ENCODE data around the gene CCK.

The CCK gene

DNA sequence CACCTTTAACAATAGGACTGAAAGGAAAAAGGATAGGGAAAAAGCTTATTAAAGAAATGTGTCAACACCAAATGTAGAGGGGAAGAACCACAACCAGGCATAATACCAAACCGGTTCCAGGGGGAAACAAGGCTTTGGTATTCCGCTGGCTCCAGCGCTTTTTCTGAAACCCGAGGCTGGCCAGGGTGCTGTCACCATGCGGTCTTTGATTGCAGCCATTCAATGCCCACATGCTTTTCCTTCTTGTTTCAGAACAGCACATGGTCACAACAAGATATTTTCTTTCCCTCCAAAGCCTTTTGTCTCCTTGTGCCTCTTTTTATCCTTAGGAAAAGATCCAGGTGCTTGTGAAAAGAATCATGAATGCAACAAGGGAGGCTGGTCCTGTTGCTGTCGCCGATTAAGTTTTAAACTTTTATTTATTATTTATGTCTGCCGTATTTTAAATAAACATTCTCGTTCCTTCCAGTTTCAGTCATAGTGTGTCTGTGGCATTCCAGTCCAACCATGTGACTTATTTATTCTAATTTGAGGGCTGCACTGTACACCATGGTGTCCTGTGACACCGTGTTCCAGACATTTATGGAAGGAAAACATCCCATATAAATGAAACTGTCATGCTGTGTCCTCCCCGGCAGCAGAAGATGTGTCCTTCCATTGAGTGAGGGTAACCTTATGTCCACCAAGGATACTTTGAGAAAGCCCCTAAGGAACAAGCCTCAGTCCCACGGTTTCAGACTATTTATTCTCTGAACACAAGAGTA, 41.1 kb downstream of the CCK start:
- DNase-seq: no peak

DNA sequence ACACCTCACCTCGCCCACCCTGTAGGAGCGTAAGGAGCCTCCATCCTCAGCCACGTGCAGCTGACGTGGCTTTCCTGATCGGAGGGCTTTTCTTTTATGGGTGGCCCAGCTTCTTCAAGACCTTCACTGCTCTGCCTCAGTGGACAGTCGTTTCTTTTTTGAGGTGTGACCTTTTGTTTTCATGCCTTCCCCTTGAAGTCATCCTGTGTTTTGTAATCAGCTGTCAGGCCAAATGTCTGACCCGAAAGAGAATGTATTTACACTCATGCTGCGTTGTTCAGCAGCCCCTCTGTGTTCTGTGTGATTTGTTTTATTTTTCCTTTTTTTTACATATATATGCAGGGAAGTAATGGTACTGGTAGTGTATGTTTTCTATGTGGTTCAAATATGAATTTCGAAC, 41.8 kb downstream of the CCK start:
- no peak for DNase-seq

DNA sequence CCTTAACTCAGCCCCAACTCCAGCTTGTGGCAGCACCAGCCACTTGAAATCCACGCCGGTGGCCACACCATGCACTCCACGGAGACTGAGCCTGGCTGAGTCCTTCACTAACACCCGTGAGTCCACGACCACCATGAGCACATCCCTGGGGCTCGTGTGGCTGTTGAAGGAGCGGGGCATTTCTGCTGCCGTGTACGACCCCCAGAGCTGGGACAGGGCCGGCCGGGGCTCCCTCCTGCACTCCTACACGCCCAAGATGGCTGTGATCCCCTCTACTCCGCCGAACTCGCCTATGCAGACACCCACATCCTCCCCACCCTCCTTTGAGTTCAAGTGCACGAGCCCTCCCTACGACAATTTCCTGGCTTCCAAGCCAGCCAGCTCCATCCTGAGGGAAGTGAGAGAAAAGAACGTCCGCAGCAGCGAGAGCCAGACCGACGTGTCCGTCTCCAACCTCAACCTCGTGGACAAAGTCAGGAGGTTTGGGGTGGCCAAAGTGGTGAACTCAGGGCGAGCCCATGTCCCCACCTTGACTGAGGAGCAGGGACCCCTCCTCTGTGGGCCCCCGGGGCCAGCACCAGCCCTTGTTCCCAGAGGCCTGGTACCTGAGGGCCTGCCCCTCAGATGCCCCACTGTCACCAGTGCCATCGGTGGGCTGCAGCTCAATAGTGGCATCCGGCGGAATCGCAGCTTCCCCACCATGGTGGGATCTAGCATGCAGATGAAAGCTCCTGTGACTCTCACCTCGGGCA, 42.9 kb downstream of the CCK start:
- DNase-seq: no peak

DNA sequence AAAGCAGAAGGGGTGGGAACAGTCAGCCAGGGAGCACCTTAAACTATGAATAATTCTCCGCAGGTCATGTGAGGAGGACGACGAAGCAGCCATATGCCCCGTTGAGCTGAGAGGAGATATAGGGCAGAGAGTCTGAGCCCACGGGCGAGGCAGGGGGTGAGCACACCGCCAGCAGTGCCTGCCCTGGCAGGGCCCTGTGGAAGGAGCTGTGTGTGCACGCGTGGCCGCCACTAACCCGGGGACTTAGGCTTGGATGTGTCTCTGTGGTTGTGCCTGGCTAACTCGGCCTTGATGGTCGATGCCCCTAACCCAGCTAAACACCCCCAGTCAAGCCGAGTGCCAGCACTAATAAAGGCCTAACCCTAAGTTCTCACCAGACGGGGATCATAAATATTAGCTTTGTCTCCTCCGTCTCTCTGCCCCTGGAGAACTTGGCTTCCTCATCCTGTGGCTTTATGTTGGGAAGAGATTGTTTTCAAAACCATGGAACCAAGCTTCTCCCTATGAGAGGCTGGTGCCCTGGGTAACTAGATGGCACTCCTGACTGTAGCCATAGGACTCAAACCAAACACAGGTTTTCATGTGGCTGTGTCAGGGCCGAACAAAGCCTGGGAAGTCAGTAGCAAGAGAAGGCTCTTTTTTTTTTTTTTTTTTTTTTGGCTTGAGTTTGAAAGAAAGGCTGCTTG, 45.4 kb downstream of the CCK start:
- no peak for DNase-seq

DNA sequence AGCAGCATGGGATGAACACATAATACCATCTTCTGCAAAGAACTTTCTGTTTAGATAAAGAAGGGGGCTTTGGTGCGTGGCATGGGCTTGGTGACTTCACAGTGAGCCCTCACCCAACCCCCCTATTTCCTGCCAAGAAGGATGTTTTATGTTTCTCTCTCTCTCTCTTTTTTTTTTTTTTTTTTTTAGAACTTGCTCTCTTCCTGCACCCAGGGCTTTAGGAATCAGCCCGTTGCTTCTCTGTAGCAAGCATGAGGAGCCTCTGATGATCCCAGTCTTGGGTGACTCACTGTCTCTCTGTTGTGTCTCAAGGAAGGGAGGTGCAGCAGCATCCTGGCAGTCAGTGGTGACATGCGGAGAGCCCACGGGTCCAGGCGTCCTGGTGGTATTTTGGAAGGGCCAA, 49.1 kb downstream of the CCK start:
- no peak for DNase-seq

DNA sequence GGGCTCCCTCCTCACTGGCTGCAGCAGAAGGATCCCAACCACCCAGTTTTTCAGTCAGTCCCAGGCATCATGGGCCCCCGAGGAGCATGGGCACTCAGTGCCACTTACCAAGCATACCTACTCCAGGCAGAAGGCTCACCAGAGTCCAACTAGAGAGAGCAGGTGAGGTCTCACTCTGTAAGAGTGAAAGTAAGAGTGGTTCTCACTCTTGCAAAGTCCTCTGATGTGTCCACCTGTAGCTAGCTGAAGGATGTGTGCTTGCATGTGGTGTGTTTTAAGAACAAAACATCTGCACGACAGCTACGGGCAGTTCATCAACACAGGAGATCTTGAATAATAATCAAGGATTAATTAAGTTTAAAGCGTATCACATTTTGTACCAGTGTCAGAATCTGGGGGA, 49.7 kb downstream of the CCK start:
- DNase-seq: no peak

DNA sequence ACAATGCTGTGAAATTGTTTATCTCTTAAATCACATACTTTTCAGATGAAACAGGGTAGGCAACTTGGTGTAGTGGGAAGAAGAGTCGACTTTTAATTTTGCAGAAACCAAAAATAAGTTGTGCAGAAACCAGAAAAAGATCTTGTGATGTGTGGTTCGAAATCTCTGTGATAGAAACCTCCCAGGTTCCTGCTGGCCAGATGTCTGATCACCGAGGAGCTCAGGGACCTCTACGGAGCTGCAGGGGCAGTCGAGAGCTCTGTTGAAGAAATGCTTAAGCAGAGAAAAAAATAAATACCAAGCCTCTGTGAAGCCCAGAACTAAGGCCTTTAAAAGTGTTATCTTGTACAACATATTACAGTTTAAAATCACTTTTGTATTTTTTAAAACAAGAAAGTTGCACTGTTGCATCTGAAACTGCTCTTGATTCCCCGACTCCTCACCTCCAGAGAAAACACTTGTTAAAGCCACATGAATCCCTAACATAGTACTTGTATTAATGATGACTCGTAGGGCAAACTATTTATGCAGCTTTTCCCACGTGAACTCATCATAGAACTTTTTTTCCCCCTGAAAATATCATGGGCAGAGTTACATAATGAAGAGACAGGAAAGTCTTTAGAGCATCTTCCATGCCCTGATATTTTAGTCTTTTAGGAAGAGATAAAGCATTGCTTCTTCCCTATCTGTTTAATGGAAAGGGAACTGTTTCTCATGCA, 51.3 kb downstream of the CCK start:
- DNase-seq: no peak

DNA sequence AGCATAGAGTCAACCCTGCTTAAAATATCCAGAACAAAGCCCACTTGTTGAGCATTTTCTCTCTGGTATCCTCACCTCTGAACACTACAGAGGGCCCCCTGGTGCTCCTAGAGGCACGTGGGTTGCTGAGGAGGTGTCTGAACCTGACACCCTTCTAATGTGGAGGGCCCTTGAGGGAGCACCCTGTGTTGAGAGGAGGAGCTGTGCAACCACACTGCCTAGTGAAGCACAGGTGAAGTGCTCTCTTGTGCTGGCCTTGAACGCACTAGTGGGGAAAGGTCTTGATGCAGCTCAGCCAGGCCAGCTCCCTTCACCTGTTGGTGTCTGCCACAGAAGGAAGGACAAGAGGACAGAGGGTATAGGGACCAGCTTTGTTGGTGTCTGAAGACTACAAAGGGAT, 51.9 kb downstream of the CCK start:
- no peak for DNase-seq

DNA sequence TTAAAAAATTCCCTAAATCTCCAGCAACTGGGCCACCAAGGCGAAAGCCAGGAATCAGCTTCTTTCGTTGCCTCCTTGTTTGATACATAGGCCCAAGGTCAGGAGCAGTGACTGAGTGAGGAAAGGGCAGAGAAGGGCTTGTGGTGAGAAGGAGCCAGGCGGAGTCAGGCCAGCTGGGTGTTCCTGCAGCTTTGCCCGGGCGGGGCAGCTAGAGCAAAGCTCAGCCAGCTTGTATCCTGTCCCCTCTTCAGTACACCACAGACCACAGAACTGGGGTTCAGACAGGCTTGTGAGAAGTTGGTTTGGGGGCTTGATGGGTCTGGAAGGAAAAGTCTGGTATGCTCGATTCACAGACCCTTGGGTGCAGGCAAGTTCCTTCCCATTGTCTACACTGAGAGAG, 52.6 kb downstream of the CCK start:
- DNase-seq: no peak

DNA sequence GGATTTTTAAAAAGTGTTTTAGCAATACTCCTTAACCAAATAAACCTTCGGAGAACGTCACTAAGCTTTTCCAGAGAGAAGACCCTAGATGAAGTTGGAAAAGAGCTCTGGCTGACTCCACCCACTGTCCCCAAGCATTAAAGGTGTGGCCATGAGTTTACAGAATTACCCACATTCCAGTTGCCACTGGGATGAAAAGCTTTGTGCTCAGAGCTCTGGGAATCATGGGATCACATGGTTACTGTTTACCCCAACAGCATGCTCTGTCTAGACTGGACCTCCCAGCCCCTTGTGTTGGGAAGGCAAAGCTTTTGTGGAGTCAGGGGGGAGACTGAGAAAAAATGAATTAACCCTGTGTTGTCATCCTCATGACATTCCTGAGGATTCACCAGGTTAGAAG, 55.3 kb downstream of the CCK start:
- DNase-seq: no peak

DNA sequence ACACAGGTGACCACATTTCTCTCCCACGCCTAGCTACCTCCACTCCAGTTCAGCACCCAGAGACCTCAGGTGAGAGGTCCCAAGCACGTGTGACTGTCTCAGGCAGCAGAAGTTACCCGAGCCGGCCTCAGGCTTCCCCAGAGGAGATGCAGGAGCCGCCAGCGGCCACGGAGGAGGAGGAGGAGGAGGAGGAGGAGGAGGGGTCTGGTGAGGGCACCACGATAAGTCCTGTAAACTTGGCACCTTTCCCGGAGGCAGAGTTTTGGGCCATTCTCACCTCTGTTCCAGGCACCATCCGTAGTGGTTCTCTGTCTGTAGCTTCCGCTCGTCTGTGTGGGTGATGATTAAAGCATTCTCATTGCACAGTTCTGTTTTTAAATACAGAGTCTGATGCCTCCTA, 56.1 kb downstream of the CCK start:
- no peak for DNase-seq
